Smooth muscle cell (in vitro differentiated cells): ENCODE data around the gene CUTC. TPM values are rescaled to one million over a fixed set of nuclear protein-coding genes. Genes with fewer than 3 reads are reported as not detected.

ENCODE experiments used
- DNase-seq: peaks from one replicate; lab custom pipeline; 2025; ENCODE audit not compliant: unreplicated experiment; lab: John Stamatoyannopoulos, UW
- H2AFZ ChIP-seq: fragments of 200-600 bp; sonication (generic); 2 replicates; pipeline ENCODE4 v1.6.0; 2016; ENCODE audit warnings: antibody characterized with exemption, low read depth, mild to moderate bottlenecking
- H3F3A ChIP-seq: fragments of 200-600 bp; sonication (generic); 2 replicates; pipeline ENCODE4 v1.6.0; 2017; ENCODE audit warnings: antibody characterized with exemption, low read depth
- H3K27ac ChIP-seq: fragments of 200-600 bp; sonication (generic); 2 replicates; pipeline ENCODE4 v1.5.1; 2016; ENCODE audit warnings: low read depth, mild to moderate bottlenecking
- H3K27me3 ChIP-seq: fragments of 200-600 bp; sonication (generic); 2 replicates; pipeline ENCODE4 v1.6.1; 2016; ENCODE audit warnings: low read depth, mild to moderate bottlenecking
- H3K36me3 ChIP-seq: fragments of 200-600 bp; sonication (generic); 2 replicates; pipeline ENCODE4 v1.5.1; 2016; ENCODE audit warnings: low read depth
- H3K4me1 ChIP-seq: fragments of 200-600 bp; sonication (generic); 2 replicates; pipeline ENCODE4 v1.5.1; 2016; ENCODE audit warnings: low read depth
- H3K4me2 ChIP-seq: fragments of 200-600 bp; sonication (generic); 2 replicates; pipeline ENCODE4 v1.6.0; 2016; ENCODE audit warnings: mild to moderate bottlenecking
- H3K4me3 ChIP-seq: fragments of 200-600 bp; sonication (generic); 2 replicates; pipeline ENCODE4 v1.5.1; 2016; ENCODE audit warnings: mild to moderate bottlenecking
- H3K79me2 ChIP-seq: fragments of 200-600 bp; sonication (generic); 2 replicates; pipeline ENCODE4 v1.6.0; 2016; ENCODE audit warnings: low read depth, mild to moderate bottlenecking
- H3K9ac ChIP-seq: fragments of 200-600 bp; sonication (generic); 2 replicates; pipeline ENCODE4 v1.6.0; 2016; ENCODE audit warnings: low read depth
- H3K9me3 ChIP-seq: fragments of 200-600 bp; sonication (generic); replicated peaks from 2 replicates; pipeline ENCODE4 v1.5.1; 2016; ENCODE audit warnings: low read depth
- H4K20me1 ChIP-seq: fragments of 200-600 bp; sonication (generic); 2 replicates; pipeline ENCODE4 v1.6.0; 2016; ENCODE audit warnings: low read depth
- WGBS: methylation state at CpG from one replicate; pipeline ENCODE4 v1.1.7; 2016; ENCODE audit warnings: low lambda C conversion rate; 5-methylcytosine and 5-hydroxymethylcytosine counted together
- polyA plus RNA-seq: library from polyadenylated mRNA; unstranded; fragments of >200 nt; fragmentation: Nextera tagmentation; extraction: Ambion mirVana; gene quantifications from 2 replicates; pipeline ENCODE4 v1.2.1, GENCODE V29; 2016
- total RNA-seq: library from RNA; depleted of rRNA; stranded (reverse); fragments of >200 nt; gene quantifications from 2 replicates; pipeline ENCODE4 v1.2.3, GENCODE V29; 2014
- TF ChIP-seq, protein P1 (sequence below): fragments of 200-600 bp; sonication (generic); IDR thresholded peaks from 2 replicates; pipeline ENCODE4 v1.5.1; 2017; ENCODE audit warnings: borderline replicate concordance, mild to moderate bottlenecking, antibody characterized with exemption; ENCODE audit not compliant: insufficient read depth, poor library complexity, severe bottlenecking

Gene CUTC
- total and polyA plus RNA-seq, 2 experiments from 2014 or later, result 16.0 to 20.1 TPM

GRCh38 chr10:99784727-99785441 is 52.9 kb downstream of the CUTC start:
- Histone ChIP-seq H3K9me3 (no peaks in the 10 kb centered on the region), H3F3A (no peaks in the 10 kb centered on the region), H3K27me3 (no peaks in the 10 kb centered on the region), H3K4me3 (no peak overlapping the region), H3K9ac (no peak overlapping the region), H2AFZ (no peak overlapping the region), H3K4me1 (peaks cover 5% of the 10 kb centered on the region), H3K4me2 (no peak overlapping the region), H4K20me1 (no peaks in the 10 kb centered on the region), H3K36me3 (no peaks in the 10 kb centered on the region), H3K79me2 (no peaks in the 10 kb centered on the region), H3K27ac (no peak overlapping the region)
- 78% methylated on average over 6 of the region's 6 CpGs for WGBS
- no peak for DNase-seq
- TF ChIP-seq, protein P1, sequence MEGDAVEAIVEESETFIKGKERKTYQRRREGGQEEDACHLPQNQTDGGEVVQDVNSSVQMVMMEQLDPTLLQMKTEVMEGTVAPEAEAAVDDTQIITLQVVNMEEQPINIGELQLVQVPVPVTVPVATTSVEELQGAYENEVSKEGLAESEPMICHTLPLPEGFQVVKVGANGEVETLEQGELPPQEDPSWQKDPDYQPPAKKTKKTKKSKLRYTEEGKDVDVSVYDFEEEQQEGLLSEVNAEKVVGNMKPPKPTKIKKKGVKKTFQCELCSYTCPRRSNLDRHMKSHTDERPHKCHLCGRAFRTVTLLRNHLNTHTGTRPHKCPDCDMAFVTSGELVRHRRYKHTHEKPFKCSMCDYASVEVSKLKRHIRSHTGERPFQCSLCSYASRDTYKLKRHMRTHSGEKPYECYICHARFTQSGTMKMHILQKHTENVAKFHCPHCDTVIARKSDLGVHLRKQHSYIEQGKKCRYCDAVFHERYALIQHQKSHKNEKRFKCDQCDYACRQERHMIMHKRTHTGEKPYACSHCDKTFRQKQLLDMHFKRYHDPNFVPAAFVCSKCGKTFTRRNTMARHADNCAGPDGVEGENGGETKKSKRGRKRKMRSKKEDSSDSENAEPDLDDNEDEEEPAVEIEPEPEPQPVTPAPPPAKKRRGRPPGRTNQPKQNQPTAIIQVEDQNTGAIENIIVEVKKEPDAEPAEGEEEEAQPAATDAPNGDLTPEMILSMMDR, result no peak

DNA sequence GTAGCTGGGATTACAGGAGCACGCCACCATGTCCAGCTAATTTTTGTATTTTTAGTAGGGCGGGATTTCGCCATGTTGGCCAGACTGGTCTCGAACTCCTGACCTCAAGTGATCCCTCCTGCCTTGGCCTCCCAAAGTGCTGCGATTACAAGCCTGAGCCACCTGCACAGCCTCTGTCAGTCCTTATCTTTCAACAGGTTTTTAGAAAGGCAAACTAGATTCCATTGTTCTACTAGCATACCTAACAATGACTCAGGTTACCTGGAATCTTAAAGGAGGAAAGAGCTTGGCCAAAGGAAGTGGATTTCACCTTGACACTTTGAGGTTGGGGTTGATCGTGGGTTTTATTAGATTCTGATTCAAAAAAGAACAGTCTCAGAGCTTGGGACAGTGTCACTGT is 53.6 kb downstream of the CUTC start:
- Histone ChIP-seq H3K4me1 (no peaks in the 10 kb centered on the region), H3K9ac (no peak overlapping the region), H4K20me1 (no peaks in the 10 kb centered on the region), H2AFZ (no peak overlapping the region), H3K79me2 (no peaks in the 10 kb centered on the region), H3K4me3 (no peak overlapping the region), H3K36me3 (no peaks in the 10 kb centered on the region), H3K27ac (no peak overlapping the region), H3K4me2 (no peak overlapping the region), H3K9me3 (no peaks in the 10 kb centered on the region), H3F3A (no peaks in the 10 kb centered on the region), H3K27me3 (no peaks in the 10 kb centered on the region)
- WGBS, result 87% methylated on average over 6 of the region's 6 CpGs
- TF ChIP-seq, protein P1, result no peak
- DNase-seq, result no peak

GRCh38 chr10:99787311-99787710 is 55.3 kb downstream of the CUTC start:
- H3K79me2 ChIP-seq, result no peaks in the 10 kb centered on the region
- H4K20me1 ChIP-seq, result no peaks in the 10 kb centered on the region
- H3K4me1 ChIP-seq, result no peaks in the 10 kb centered on the region
- no peak overlapping the region for H3K4me2 ChIP-seq
- no peak overlapping the region for H3K9ac ChIP-seq
- no peaks in the 10 kb centered on the region for H3F3A ChIP-seq
- H3K27ac ChIP-seq, result no peak overlapping the region
- no peaks in the 10 kb centered on the region for H3K27me3 ChIP-seq
- no peak for DNase-seq
- H2AFZ ChIP-seq, result no peak overlapping the region
- WGBS, result 78% methylated on average over 5 of the region's 5 CpGs
- TF ChIP-seq, protein P1, result no peak
- no peaks in the 10 kb centered on the region for H3K9me3 ChIP-seq
- no peak overlapping the region for H3K4me3 ChIP-seq
- H3K36me3 ChIP-seq, result no peaks in the 10 kb centered on the region

- WGBS, result 82% methylated on average over 7 of the region's 7 CpGs
- Histone ChIP-seq H3K27me3 (no peaks in the 10 kb centered on the region), H3K79me2 (no peaks in the 10 kb centered on the region), H3K9ac (no peak overlapping the region), H3K9me3 (no peaks in the 10 kb centered on the region), H3K27ac (peak overlapping the region; percentile 20), H3K4me3 (no peak overlapping the region), H4K20me1 (no peaks in the 10 kb centered on the region), H3F3A (no peaks in the 10 kb centered on the region), H2AFZ (no peak overlapping the region), H3K36me3 (no peaks in the 10 kb centered on the region), H3K4me2 (no peak overlapping the region), H3K4me1 (no peaks in the 10 kb centered on the region)
- DNase-seq, result no peak
- TF ChIP-seq, protein P1, result no peak
Observed at GRCh38 chr10:99787782-99788445, 55.9 kb downstream of the CUTC start.
